ENCODE data around the gene C6orf141.

C6orf141 gene

GRCh38 chr6:49550492-49551077, at the start of gene C6orf141:
Gene C6orf141 (plus strand): TSS chr6:49550668. CDS start chr6:49550793, 125 bp downstream.
- peak; percentile 12 for DNase-seq

- DNase-seq, result no peak
These were observed 45.8 kb upstream of the C6orf141 start for GRCh38 chr6:49504666-49505065.

- DNase-seq, result no peak
These were observed 43.8 kb upstream of the C6orf141 start for GRCh38 chr6:49506569-49507111.

GRCh38 chr6:49509342-49509741, 41.1 kb upstream of the C6orf141 start:
- no peak for DNase-seq

- no peak for DNase-seq
These were observed 37.1 kb upstream of the C6orf141 start for GRCh38 chr6:49513153-49513989.

GRCh38 chr6:49514571-49515484, 35.6 kb upstream of the C6orf141 start:
- DNase-seq, result no peak

GRCh38 chr6:49515485-49516146, 34.9 kb upstream of the C6orf141 start:
- no peak for DNase-seq

- no peak for DNase-seq
These were observed 34.3 kb upstream of the C6orf141 start for GRCh38 chr6:49516147-49516505.

GRCh38 chr6:49517919-49518318, 32.5 kb upstream of the C6orf141 start:
- DNase-seq, result no peak

GRCh38 chr6:49519660-49520059, 30.8 kb upstream of the C6orf141 start:
- no peak for DNase-seq

GRCh38 chr6:49522710-49523593, 27.5 kb upstream of the C6orf141 start:
- DNase-seq, result no peak

- no peak for DNase-seq
These were observed 26.6 kb upstream of the C6orf141 start for GRCh38 chr6:49523901-49524300.

GRCh38 chr6:49524541-49524940, 25.9 kb upstream of the C6orf141 start:
- DNase-seq, result no peak

- DNase-seq, result no peak
These were observed 23.9 kb upstream of the C6orf141 start for GRCh38 chr6:49526598-49526997.

GRCh38 chr6:49527320-49527719, 23.1 kb upstream of the C6orf141 start:
- DNase-seq, result no peak

GRCh38 chr6:49528571-49528970, 21.9 kb upstream of the C6orf141 start:
- DNase-seq, result no peak

GRCh38 chr6:49530141-49530776, 20.2 kb upstream of the C6orf141 start:
- DNase-seq, result no peak

- DNase-seq, result no peak
These were observed 18.5 kb upstream of the C6orf141 start for GRCh38 chr6:49531774-49532569.

- no peak for DNase-seq
These were observed 14.7 kb upstream of the C6orf141 start for GRCh38 chr6:49535795-49536194.

- no peak for DNase-seq
These were observed 11.4 kb upstream of the C6orf141 start for GRCh38 chr6:49539102-49539501.

Data from DMS79 (cell line).